CD4-positive, alpha-beta T cell treated with Interleukin-21 for 1 hour (primary cell): Measurements from ENCODE around the gene SLC22A3.
"Not testable (repeated sequence)": the region's sequence is repeated elsewhere in the genome, so short reads cannot be mapped to it uniquely, and the experiment has no call there.

Source experiments
- DNase-seq: peaks from one replicate; pipeline ENCODE4 v3.0.0-alpha.2; 2020

The SLC22A3 gene

DNA sequence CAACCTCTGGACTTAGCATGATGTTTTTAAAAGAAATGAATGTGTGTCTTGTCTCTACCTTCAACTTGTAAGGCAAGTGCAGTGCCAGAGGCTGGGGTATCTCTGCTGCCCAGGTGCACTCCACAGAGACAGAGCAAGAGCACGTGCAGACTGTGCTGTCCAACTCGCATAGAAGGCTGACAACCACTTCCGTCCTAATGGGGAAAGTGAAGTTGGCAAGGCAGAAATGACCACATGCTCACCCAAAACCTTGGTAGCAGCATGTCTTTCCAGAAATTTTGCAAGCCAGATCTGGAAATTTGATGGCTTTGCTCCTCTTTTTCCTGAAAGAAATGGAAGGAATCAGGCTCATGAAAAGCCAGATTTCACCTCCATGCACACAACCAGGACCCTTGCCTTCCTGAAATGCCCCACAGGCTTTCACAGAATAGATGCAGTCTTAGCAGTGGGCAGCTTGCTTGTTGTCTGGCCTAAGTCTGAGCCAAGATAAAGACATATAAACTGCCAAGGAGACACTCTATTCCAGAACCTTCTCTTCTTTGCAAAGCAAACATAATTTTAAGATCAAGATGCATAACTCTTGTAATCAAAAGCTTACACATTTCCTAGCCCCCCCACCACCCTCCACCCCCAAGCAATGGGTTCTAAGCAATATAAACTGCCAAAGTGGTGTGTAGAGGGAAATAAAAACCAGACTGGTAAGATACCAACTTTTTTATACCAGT lies 26.8 kb downstream of the SLC22A3 start:
- DNase-seq = no peak

DNA sequence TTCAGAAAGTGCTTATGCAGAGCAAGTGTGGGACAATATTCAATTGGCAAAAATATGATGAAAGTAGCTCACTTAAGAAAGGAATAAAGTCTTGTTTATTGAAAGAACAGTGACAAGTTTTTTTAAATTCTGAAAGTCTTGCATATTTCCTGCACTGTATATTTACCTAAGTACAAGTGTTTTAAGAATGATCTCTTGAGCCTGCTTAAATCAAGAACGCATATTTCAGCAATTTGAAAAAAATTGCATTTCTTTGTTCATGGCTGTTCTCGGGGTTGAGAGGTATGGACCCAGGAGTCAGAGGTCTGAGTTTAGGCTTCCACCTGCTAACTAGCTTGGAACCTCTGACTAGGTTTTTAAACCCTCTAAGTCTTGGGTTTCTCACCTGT lies 27.4 kb downstream of the SLC22A3 start:
- DNase-seq = no peak

DNA sequence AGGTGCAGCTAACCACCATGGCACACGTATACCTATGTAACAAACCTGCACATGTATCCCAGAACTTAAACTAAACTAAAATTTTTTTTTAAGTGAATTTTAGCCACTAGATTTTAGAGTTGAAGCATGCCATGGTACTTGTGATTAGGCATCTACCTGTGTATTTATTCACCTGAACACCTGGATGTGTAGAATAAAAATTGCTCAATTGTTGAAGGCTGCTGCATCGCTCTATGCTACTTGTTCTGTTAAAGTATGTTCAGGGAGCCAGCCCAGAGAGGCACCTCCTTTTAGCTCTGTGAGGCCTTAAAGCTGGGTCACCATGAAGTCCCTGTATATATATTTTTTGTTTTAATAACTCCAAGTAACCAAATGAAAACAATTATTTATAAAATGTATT lies 28.3 kb downstream of the SLC22A3 start:
- DNase-seq = no peak

DNA sequence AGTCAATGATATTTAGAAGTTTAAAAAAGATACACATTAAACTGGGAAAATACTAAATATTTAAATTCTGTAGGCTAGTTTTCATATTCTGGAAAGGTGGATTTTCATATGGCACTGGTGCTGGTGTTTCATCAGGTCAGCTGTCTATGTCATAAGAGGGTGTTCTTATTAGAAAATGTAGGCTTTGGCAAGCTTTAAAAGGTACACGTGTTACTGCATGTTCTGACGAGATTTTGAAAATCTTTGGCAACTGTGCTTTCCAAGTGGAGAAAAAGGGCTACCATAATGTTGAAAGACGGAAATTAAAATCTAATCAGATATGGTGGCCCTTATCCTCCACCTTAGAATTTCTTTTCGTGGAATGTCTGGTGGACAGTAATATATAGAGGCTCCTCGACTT lies 30.0 kb downstream of the SLC22A3 start:
- no peak for DNase-seq

DNA sequence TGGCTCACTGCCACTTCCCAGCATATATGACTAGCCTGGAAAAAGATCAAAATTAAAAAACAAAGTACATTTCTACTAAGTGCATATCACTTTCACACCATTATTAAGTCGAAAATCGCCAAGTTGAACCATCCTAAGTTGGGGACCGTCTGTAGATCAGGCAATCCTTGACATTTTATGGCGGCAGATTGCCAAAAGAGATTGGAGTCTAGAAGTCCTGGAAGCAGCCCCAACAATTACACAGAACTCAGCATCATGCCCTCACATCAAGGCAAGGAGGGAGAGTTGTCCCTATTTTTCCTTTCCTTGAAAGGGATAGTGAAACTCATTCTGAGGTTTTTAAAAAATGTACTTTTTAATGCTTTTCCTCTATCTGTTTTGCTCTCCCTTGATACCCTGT lies 30.7 kb downstream of the SLC22A3 start:
- DNase-seq = no peak

DNA sequence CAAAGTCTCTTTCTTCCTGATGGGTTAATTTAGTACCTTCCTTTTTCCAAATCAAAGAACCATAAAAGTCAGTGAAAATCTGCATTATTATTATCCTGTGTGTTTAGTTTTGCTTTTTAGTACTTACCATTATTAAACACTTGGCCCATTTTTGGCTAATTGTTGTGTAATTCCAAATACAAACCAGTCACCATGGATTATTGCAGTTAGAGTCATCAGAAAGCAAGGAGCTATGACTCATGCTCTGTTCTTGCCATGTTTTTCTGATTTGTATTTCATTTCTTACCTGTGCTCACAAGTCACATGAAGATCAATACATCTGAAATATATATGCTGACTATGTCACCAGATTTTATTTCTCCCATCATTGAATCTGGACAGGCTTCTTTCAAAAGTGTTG lies 31.3 kb downstream of the SLC22A3 start:
- DNase-seq = no peak

DNA sequence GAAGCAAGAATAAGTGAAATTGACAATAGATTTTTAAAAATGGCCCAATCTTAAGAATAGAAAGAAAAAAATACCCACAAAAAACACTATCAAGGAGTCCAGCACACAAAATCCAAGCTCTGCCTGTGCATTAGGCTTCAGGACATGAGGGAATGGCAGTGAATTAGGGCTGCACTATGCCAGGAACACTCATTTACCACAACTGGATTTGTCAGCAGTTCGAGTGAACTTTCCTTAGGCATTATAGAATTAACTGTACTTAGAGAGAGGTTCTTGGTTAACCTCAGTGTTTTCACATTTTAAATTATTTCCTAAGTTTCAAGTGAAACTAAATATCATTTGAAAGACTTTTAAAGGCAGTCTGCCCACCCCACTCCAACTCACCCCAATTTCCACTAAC lies 34.8 kb downstream of the SLC22A3 start:
- no peak for DNase-seq

DNA sequence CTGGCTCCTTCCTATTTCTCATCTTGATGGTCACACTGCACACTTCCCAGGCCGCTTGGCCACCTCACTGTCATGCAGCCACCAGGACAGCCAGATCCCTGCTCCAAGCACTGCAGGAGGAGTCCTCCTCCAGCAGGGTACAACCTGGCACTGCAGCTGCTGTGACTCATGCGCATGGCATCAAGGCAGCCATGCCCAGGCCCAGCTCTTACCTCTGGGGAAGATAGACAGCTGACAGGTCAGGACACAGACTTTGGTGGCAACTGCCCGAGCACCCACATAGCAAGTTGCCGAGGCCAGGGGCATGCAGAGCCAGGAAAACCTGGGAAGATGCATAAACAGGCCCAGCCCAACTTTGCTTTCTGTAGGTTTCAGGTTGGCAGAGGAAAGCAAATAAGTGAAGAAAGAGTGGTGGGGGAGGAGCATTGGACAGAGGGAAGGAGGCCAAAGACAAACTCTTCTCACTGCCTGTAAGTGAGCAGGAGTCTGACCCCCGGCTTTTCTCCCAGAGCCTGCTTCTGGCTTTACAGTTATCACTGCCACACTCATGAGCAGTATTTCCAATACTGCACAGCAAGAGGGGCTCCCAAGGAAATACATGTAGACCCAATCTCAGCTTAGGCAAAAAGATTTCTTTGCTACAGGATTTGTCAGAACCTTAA lies 38.8 kb downstream of the SLC22A3 start:
- no peak for DNase-seq

DNA sequence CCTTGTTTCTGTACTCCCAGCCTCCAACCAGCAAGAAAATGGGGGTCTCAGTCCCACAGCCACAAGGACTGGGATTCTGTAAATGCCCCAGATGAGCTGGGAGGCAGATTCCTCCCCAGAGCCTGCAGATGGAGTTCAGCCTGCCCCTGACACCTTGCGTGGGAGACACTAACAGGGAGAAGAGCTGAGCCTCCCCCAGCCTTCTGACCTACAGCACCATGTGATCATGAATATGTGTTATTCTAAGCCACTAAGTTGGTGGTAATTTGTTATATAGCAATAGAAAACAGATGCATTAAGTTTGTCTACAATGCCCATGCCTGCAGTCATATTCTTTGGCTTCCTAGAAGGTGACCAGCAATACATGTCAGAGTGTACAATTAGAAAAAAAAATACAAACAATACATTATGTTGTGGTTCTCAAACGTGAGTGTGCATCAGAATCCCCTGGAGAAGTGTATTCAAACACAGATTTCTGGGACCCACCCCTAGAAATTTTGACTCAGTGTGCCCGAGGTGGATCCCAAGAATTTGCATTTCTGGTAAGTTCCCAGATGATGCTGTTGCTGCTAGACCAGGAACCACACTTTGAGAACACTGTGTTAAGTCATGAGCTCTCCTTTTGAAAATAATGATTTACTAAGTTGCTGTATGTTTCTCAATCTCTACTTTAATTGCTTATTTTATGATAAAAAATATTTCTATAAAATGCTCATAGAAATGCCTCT lies 39.9 kb downstream of the SLC22A3 start:
- no peak for DNase-seq

DNA sequence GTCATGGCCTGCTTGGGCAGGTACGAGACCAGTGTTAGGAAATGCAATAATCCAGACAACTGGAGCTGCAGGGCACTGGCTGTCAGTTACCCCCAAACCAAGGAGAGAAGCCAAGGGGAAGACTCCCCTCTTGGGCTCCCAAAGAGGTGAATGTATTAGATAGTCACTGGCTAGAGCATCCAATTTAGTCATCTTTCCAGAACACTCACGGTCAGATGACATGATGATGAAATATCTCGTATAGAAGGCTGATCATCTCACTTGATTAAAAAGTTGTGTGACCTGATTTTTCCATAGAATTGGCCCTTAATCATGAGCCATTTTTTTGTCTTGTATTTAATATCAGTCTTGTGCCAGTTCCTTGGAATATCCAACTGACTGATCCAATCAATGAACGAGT lies 40.7 kb downstream of the SLC22A3 start:
- no peak for DNase-seq

DNA sequence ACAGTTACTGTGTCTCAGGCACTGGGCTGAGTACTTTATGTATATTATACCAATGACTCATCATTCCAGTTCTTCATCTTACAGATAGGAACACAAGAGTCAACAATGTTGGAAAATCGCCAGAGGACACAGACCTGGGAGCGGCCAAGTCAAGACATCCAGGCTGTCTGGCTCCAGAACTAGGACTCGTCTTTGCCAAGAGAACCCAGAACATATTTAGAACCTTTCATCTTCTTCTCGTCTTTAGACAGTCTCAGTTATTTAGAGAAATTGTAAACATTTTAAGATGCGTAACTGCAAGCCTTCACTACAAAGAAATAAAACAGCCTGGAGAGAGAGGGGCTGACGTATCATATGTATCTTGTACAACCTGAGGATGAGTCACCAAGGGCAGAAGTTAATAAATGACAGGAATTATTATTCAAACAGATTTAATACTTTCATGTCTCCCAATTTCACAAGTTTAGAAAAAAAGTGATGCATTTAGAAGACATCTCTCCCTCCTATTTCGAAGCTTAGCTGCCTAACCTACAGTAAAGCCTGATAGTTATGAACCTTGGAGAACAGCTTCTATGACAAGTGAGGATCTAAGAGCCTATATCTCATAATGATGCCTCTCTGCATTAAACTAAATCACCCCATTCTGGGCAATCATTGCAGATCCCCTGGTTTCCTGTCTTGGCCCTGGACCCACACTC lies 43.4 kb downstream of the SLC22A3 start:
- DNase-seq = no peak

DNA sequence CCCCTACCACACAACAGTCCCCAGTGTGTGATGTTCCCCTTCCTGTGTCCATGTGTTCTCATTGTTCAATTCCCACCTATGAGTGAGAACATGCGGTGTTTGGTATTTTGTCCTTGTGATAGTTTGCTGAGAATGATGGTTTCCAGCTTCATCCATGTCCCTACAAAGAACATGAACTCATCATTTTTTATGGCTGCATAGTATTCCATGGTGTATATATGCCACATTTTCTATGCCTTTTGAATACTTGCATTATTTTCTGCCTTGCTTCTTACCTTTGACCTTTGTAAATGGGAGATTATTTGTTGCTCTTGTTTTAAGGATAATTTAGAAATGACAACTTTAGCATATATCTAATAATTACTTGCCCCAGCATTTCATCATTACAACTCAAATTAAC lies 45.3 kb downstream of the SLC22A3 start:
- DNase-seq = not testable (repeated sequence)

DNA sequence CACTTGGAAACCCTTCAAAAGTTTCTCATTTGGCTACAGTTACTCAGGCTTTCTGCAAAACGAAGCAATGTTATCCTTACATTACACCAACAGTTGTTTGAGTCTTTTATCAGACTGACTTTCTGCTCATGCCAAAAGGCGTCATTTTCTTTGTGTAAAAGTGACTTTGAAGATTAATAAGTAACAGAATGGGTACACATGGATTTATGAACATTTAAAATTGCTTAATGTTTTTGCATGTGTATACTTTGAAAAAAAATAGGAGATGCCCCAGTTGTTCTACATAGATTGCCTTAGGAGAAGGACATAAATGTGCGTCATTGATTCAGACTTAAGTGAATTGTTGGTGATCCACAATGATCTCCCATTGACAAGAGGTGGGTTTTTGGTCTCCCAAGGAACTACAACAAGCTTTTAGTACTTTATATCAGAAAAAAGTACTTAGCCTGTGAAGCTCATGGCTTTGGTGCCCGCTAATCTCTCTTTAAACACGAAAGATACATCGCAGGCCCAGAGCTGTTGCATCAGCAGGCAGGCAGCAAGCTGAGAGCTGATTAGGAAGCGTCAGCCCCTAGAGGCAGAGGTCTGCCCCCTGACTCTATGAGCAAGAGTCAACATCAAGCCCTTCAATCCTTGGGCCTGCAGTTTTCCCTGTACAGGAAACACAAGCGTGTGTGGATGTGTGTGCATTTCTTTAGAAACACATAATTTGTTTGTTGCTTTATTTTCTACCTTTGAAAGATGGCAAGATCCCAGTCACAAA lies 45.9 kb downstream of the SLC22A3 start:
- no peak for DNase-seq

DNA sequence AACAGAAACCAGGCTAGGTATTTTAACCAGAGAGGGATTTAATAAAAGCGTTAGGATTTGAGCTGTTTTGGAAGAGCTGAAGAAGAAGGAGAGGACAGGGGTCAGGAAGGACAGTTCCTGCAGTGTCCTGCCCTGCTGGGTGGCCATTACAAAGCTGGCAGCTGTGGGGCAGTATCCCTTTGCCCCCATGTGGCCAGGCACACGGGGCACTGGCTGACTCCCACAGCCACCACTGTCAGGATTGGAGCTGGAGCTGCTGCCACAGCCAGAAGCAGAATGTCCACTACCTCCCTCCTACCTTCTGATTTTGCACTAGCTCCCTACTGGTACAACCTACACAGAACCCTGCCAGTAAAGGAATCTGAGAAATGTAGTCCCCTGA lies 46.5 kb downstream of the SLC22A3 start:
- DNase-seq = no peak

DNA sequence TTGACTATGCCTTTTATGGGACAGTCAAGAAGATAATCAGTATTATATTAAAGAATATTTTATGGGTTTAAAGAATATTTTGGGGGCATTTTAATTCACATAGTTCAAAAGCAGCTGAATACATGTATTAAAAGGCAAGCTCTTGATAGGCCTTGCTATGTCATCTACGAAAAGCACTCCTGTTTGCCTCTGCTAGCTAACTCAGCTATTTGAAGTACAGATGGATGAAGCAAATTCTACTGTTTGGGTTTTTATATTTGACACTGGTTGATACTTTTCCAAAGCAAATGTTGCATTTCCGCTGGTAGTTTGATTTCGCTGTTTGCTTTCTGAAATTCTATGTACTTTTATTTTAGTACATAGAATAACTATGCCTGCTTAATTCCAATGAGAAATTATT lies 47.0 kb downstream of the SLC22A3 start:
- no peak for DNase-seq

DNA sequence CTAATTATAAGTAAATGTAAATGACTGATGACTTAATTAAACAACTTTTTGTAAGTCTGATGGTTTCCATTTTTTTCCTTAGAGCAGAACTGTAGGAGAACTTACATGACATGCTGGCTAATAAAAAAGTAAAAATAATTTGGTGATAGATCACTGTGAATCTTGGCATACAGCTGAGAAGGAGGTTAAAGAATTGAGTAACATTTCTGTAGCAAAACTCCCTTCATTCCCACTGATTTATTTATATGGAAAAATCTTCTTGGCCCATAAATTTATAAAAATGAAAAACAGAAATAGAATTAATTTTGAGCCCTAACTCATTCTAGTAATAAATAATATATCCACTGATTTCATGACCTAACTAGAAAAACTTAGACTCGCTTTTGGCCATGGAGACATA lies 48.1 kb downstream of the SLC22A3 start:
- no peak for DNase-seq

DNA sequence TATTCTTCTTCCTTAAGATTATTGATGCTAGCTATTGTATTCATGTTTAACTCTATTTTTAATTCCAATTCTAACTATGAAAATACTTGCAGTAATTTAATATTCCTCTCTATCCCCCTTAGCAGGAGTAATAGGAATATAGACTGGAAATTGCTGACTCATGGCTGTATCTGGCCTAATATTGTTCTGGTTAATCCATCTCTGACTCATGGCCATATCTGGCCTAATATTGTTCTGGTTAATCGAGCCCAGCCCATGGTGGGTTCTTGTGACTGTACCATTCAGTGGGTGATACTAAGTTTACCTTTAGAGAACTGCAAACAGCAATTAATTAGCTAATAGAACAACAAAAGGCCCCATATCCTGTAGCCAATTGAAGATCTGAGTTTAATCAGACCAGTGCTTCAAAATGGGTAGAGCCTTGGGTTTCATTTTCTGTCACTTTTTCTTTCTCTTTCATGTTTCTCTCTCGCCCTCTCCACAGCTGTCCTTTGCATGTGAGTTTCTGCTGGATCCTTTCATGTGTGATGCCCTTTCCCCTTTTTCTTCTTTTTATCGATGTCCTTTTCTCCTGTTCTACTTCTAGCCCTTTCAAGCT lies 50.6 kb downstream of the SLC22A3 start:
- peak; percentile 2 for DNase-seq

DNA sequence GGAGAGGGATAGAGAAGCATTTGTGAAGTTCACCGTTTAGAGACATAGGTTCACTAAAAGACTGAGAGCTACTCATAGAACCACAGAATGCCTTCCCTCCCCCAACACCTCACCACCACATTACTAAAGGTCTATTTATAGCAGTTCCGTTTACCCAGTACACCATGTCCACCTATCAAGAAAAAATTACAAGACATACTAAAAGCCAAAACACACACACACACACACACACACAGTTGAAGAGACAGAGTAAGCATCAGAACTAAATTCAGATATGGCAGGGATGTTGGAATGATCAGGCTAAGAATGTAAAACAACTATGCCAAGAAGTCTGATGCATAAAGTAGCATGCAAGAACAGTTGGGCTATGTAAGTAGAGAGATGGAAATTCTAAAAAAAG lies 52.3 kb downstream of the SLC22A3 start:
- peak; percentile 26 for DNase-seq

DNA sequence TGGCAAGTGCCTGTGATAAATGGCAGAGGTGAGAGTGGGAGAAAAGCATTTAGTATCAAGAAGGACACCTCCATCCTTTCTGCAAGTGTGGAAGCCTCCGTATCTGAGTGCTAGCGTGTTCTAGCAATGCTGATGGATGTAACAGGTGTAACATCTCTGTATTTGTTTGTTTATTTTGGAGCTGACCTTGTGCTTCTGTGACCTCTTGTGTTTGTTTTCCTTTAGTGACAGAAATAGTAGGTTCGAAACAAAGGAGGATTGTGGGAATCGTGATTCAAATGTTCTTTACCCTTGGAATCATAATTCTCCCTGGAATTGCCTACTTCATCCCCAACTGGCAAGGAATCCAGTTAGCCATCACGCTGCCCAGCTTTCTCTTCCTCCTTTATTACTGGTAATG lies 60.4 kb downstream of the SLC22A3 start:
- no peak for DNase-seq

DNA sequence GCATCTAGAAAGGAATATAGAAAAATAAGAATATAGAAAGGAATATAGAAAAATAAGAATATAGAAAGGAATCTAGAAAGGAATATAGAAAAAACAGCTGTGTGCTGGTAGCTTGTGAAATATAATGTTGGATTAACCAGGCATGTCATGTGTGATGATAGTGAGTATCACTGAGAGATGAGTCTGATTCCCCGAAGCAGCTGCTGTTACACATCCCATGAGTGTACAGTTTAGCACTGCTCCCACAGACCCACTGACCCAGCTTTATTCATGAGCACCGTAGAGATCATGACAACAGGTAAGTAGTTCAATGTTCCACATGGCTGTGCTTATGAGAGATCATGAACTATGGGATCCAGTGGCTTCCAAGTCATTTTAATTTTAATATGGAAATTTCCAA lies 64.8 kb downstream of the SLC22A3 start:
- no peak for DNase-seq

DNA sequence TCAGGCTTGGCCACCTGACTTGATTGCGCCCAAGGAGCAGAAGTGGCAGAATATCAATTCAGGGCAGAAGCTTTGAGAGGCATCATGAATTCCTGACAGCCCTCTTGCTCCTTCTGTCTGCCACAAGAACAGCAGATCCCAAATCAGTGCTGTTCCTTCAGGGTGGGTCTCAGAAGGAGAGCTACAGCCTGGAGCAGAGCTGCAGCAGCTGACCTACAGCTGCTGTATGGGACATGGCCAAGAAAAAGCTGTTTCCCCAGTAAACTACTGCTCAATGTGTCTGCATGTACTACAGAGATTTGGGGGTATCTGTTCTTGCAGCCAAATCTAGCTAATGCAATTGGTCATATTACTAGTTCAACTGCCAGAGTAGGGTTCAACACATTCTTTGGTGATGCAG lies 69.0 kb downstream of the SLC22A3 start:
- DNase-seq = no peak

DNA sequence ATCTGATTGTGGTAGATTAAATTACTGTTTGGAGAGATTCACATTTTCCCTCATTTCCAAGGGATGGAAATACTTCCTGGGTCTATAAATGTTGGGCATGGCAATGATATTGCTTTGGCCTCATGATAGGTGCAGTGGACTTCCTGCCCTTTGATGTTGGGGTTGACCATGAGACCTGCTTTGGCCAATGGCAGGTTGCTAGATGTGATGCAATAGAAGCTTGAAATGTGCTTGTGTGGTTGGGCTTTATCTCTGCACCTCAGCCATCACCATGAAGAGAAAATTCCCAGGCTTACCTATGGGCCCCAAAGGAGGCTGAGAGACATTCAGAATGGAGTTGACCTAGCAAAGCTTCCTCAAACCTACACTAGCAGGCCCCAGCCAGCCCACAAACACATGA lies 69.4 kb downstream of the SLC22A3 start:
- no peak for DNase-seq

DNA sequence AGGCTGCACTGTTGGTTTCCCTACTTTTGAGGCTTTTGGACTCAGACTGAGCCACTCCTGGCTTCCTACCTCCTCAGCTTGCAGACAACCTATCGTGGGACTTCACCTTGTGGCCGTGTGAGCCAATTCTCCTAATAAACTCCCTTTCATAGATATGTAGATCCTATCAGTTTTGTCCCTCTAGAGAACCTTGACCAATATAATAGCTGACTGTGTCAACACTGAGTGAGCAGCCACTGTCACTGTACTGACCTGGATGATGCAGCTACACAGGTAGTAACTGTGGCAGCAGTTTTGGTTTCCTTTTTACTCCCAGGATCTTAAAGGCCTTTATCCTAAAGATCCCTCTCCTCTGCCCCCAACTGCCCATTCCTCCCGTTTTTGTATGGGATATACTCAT lies 70.2 kb downstream of the SLC22A3 start:
- DNase-seq = no peak
